Mammary epithelial cell (primary cell): ENCODE measurements around the gene NOS2.

ENCODE experiments used
- CTCF ChIP-seq, 2 donors: IDR thresholded peaks in 1 of 2; conservative IDR thresholded peaks in 1 of 2; 2 replicates each; pipeline ENCODE4 v1.5.1; 2011 to 2012; ENCODE audit warnings: inconsistent platforms in 2 of 2, low read length in 2 of 2, mild to moderate bottlenecking in 2 of 2, control low read depth in 1 of 2, low read depth in 1 of 2; ENCODE audit not compliant: insufficient read depth in 1 of 2; ENCODE audit errors: extremely low read depth in 1 of 2
- EZH2 ChIP-seq: IDR thresholded peaks from 2 replicates; pipeline ENCODE4 v1.6.1; 2012; ENCODE audit warnings: low read length, inconsistent platforms, borderline replicate concordance

GRCh38 chr17:27746881-27747280, 53.4 kb downstream of the NOS2 start:
- TF ChIP-seq CTCF (conservative IDR thresholded peaks at IDR 0.05 in 1 of 2, IDR thresholded peaks at IDR 0.05 in 1 of 2; ENCODE audit: extremely low read depth in 1 of 2, insufficient read depth in 1 of 2, low read depth in 1 of 2, low read length in 2 of 2) (no peak), EZH2 (no peak)
